Naive thymus-derived CD8-positive, alpha-beta T cell (primary cell): ENCODE results near the gene TLK2. TPM values are rescaled to one million over a fixed set of nuclear protein-coding genes. Genes with fewer than 3 reads are reported as not detected.

Experiments used
- ATAC-seq, 2 donors: fragments of 150-1000 bp; cut with Tn5 transposase in 1 of 2; sonication (Bioruptor Pico), chemical (Tn5 transposase) in 1 of 2; 1 replicate in 1 of 2; 2 replicates in 1 of 2; pipeline ENCODE4 v1.10.0; 2021; ENCODE audit warnings: mild to moderate bottlenecking in 2 of 2, moderate library complexity in 2 of 2
- POLR2A ChIA-PET: fragments of 350-600 bp; sonication (Branson Sonifier 250); formaldehyde crosslinking; loops from one replicate; lab custom pipeline; 2021; ENCODE audit warnings: antibody characterized with exemption; lab: Charles Lee
- DNase-seq, 10 donors: peaks; one replicate each; pipeline versions ENCODE4 v3.0.0 to v3.0.0-alpha.2; 2020 to 2022
- H3K27ac Mint-ChIP-seq, 10 donors: one replicate each; pipeline ENCODE4 v1.8.0; 2020 to 2022; ENCODE audit warnings: mild to moderate bottlenecking in 10 of 10, mixed read lengths in 10 of 10, moderate library complexity in 4 of 10, inconsistent platforms in 1 of 10
- H3K27me3 Mint-ChIP-seq, 5 donors: one replicate each; pipeline ENCODE4 v1.8.0; 2021 to 2022; ENCODE audit warnings: mixed read lengths in 5 of 5
- H3K36me3 Mint-ChIP-seq, 3 donors: one replicate each; pipeline ENCODE4 v1.8.0; 2020 to 2022; ENCODE audit warnings: mixed read lengths in 3 of 3, mild to moderate bottlenecking in 2 of 3, inconsistent platforms in 1 of 3
- H3K4me1 Mint-ChIP-seq, 4 donors: one replicate each; pipeline ENCODE4 v1.8.0; 2021 to 2022; ENCODE audit warnings: mixed read lengths in 4 of 4
- H3K4me3 Mint-ChIP-seq, 10 donors: one replicate each; pipeline ENCODE4 v1.8.0; 2020 to 2022; ENCODE audit warnings: mild to moderate bottlenecking in 10 of 10, mixed read lengths in 10 of 10, moderate library complexity in 6 of 10, inconsistent platforms in 1 of 10
- H3K9me3 Mint-ChIP-seq, 9 donors: one replicate each; pipeline ENCODE4 v1.8.0; 2020 to 2022; ENCODE audit warnings: mixed read lengths in 9 of 9, mild to moderate bottlenecking in 3 of 9, inconsistent platforms in 1 of 9, moderate library complexity in 1 of 9
- polyA plus RNA-seq, 3 donors: library from polyadenylated mRNA; unstranded; fragments of 300-500 nt; fragmentation: Illumina TruSeq; gene quantifications; one replicate each; pipeline ENCODE4 v1.2.3, GENCODE V29; 2021
- total RNA-seq, 8 experiments: library from RNA in 2 of 8; stranded (reverse) in 2 of 8; gene quantifications; one replicate each; pipeline ENCODE4 v1.2.3 and lab custom pipeline; 2021 to 2026

Gene TLK2
- total and polyA plus RNA-seq, 5 experiments from 2014 or later: 8.2 to 79.5 (median 12.0) TPM

GRCh38 chr17:62644487-62645173 lies 166.0 kb downstream of the TLK2 start:
- POLR2A ChIA-PET: interaction anchor here (0.6 kb wide), 1 partner anchor 50 kb away, joined by 4 read pairs; no protein-coding TSS in a partner anchor
- peaks cover 0 to 6% (median 0%) of the 10 kb centered on the region in 4 donors for H3K4me1 Mint-ChIP-seq
- H3K27ac Mint-ChIP-seq: peak overlapping the region in 1 of 10 donors; percentile 24
- H3K36me3 Mint-ChIP-seq: no peaks in the 10 kb centered on the region
- no peaks in the 10 kb centered on the region for H3K9me3 Mint-ChIP-seq
- no peak for ATAC-seq
- no peak for DNase-seq
- peaks cover 0 to 2% (median 0%) of the 10 kb centered on the region in 5 donors for H3K27me3 Mint-ChIP-seq
- H3K4me3 Mint-ChIP-seq: no peak overlapping the region

DNA sequence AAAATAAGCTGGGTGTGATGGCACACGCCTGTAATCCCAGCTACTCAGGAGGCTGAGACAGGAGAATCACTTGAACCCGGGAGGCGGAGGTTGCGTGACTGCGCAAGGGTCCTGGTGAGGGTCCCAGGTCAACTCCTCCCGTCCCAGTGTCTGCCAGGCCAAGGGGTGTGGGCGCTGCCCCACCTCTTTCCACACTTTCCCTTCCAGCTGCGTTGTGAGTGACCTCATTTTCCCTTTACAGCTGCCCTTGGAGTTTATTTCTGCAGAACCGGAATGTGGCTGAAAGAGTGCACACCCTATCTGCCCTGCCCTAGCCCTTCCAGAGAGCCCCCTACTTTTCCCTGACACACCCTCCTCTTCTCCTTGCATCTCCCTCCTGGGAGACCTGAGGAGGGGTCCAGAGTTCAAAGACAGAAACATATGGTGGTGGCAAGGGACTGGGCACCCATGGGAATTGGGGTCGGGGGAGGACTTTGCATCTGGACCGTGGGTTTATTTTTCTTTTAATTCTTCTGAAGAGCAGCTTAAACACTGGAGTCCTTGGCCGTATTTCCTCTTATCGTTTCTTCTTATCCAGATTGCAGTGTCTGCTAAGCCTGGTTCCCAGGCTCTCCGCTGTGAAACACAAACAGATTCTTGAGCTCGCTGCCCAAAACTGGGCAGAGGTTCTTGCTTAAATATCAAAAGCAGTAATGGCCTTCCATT lies 169.8 kb downstream of the TLK2 start:
- Mint-ChIP-seq H3K27ac (no peak overlapping the region), H3K9me3 (no peaks in the 10 kb centered on the region), H3K36me3 (no peaks in the 10 kb centered on the region), H3K4me3 (no peak overlapping the region), H3K4me1 (peaks cover 7 to 19% (median 14%) of the 10 kb centered on the region in 4 donors), H3K27me3 (no peaks in the 10 kb centered on the region)
- POLR2A ChIA-PET: no interaction called here
- DNase-seq: no peak
- no peak for ATAC-seq

GRCh38 chr17:62648956-62649294 lies 170.3 kb downstream of the TLK2 start:
- Mint-ChIP-seq H3K36me3 (no peaks in the 10 kb centered on the region), H3K27ac (peak overlapping the region in 1 of 10 donors; percentile 5), H3K27me3 (no peaks in the 10 kb centered on the region), H3K4me1 (peaks cover 7 to 22% (median 17%) of the 10 kb centered on the region in 4 donors), H3K9me3 (no peaks in the 10 kb centered on the region), H3K4me3 (no peak overlapping the region)
- ATAC-seq (no peak), DNase-seq (no peak)
- POLR2A ChIA-PET: no interaction called here

DNA sequence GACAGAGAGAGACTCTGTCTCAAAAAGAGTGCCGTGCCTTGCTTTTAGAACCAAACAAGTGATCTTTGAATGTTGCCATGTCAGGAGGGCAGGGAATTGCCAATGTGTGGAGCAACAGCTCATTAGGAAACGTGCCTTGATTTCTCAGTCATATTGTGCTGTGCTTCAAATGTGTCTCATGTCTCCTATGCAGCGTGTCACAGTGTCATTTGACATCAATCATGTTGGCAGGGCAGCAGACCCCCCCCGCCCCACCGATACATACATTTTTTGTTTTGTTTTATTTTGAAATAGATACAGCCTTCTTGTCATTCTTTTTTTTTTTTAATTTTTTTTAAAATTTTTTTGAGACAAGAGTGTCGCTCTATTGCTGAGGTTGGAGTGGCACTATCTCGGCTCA lies 170.9 kb downstream of the TLK2 start:
- Mint-ChIP-seq H3K27ac (no peak overlapping the region), H3K4me3 (no peak overlapping the region), H3K36me3 (no peaks in the 10 kb centered on the region), H3K9me3 (no peaks in the 10 kb centered on the region), H3K4me1 (peaks cover 8 to 22% (median 19%) of the 10 kb centered on the region in 4 donors), H3K27me3 (no peaks in the 10 kb centered on the region)
- POLR2A ChIA-PET: no interaction called here
- ATAC-seq: no peak
- no peak for DNase-seq

GRCh38 chr17:62650587-62650986 lies 172.0 kb downstream of the TLK2 start:
- H3K27ac Mint-ChIP-seq: peak overlapping the region in 3 of 10 donors; percentile 13 to 62 (median 40)
- POLR2A ChIA-PET: no interaction called here
- peaks cover 8 to 22% (median 19%) of the 10 kb centered on the region in 4 donors for H3K4me1 Mint-ChIP-seq
- no peaks in the 10 kb centered on the region for H3K9me3 Mint-ChIP-seq
- H3K4me3 Mint-ChIP-seq: peak overlapping the region in 3 of 10 donors; percentile 10 to 39 (median 11)
- DNase-seq (no peak), ATAC-seq (no peak)
- H3K27me3 Mint-ChIP-seq: no peaks in the 10 kb centered on the region
- no peaks in the 10 kb centered on the region for H3K36me3 Mint-ChIP-seq

DNA sequence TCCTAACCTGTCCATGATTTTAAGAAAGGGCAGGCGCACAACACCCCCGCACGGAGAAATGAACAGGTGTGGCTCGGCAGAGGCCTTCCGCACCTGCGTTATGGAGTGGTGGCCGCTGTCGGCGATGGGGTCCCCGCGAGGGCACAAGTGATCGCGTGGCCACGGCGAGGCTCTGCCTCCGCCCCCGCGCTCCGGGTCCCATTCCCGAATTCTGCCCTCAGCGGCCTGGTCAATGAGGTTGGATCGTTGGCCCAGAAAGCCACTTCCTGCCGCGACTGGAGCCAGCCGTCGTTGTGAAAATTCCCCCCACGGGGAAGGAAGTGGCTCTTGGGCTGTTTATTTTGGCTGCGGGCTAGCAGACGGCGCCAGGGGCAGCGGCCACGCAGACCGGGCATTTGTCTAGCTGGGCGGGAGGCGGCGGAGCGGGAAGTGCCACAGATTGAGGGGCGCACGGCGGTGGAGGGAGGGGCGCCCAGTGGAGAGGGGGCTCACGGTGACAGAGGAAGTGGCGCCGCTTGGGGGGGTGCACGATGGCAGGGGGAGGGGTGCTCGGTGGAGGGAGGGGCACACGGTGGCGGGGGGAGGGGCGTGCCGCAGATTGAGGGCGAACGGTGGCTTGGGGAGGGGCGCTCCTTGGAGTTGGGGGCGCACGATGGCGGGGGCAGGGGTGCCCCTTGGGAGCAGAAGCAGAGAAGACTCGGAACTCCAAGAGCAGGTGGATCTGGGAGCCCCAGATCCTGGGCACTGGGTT lies 173.8 kb downstream of the TLK2 start:
- POLR2A ChIA-PET: no interaction called here
- Mint-ChIP-seq H3K27me3 (no peaks in the 10 kb centered on the region), H3K4me1 (peaks cover 8 to 22% (median 19%) of the 10 kb centered on the region in 4 donors), H3K27ac (peak overlapping the region; percentile 84 to 95 (median 93)), H3K9me3 (no peaks in the 10 kb centered on the region), H3K36me3 (no peaks in the 10 kb centered on the region), H3K4me3 (peak overlapping the region; percentile 85 to 98 (median 90))
- DNase-seq (peak in 9 of 10 donors; percentile 14 to 71 (median 41)), ATAC-seq (peak; percentile 36 to 63)

DNA sequence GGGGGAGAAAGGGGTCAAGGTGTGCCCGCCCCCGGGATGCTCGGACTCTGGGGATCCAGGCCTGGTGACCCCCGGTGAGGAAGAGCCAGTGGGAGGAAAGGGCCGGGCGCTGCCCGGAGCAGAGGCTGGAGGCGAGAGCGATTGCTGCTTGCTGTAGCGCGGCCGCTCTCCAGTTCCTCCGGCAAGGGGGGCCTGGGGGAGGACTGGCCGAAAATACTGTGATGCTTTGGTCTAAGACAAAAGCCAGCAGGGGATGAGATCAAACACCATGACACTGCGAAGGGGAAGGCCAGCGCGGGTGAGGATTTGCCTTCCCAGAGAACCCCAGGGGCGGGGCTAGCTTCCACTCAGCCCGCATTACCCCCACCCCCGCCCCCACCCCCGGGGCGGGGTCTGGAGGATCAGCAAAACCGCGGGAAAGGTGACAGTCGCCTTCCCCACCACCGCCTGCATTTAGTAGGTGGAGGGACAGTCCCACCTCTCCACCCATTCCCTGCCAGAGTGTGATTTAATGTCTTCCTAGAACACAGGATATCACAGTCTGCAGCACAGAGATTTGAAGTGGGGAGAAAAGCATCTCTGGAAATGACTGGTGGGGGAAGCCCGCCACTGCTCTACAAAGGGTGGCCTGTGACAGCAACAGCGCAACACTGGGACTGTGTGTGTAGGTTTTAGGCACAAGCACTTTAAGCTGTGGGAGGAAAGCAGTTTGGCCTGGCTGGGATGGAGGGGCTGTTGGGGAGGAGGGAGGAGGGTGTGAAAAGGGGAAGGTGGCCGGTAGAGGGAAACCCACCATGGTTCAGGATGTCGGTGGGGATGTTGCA lies 174.6 kb downstream of the TLK2 start:
- POLR2A ChIA-PET: interaction anchor here (0.6 to 1.2 kb wide), 2 partner anchors 60 to 70 kb away, joined by 3 read pairs; no protein-coding TSS in a partner anchor
- H3K27ac Mint-ChIP-seq: peak overlapping the region; percentile 26 to 94 (median 88)
- no peaks in the 10 kb centered on the region for H3K36me3 Mint-ChIP-seq
- H3K27me3 Mint-ChIP-seq: no peaks in the 10 kb centered on the region
- DNase-seq (peak; percentile 22 to 71 (median 50)), ATAC-seq (peak; percentile 78 to 88)
- H3K9me3 Mint-ChIP-seq: no peaks in the 10 kb centered on the region
- peak overlapping the region; percentile 85 to 98 (median 90) for H3K4me3 Mint-ChIP-seq
- peaks cover 8 to 22% (median 19%) of the 10 kb centered on the region in 4 donors for H3K4me1 Mint-ChIP-seq

DNA sequence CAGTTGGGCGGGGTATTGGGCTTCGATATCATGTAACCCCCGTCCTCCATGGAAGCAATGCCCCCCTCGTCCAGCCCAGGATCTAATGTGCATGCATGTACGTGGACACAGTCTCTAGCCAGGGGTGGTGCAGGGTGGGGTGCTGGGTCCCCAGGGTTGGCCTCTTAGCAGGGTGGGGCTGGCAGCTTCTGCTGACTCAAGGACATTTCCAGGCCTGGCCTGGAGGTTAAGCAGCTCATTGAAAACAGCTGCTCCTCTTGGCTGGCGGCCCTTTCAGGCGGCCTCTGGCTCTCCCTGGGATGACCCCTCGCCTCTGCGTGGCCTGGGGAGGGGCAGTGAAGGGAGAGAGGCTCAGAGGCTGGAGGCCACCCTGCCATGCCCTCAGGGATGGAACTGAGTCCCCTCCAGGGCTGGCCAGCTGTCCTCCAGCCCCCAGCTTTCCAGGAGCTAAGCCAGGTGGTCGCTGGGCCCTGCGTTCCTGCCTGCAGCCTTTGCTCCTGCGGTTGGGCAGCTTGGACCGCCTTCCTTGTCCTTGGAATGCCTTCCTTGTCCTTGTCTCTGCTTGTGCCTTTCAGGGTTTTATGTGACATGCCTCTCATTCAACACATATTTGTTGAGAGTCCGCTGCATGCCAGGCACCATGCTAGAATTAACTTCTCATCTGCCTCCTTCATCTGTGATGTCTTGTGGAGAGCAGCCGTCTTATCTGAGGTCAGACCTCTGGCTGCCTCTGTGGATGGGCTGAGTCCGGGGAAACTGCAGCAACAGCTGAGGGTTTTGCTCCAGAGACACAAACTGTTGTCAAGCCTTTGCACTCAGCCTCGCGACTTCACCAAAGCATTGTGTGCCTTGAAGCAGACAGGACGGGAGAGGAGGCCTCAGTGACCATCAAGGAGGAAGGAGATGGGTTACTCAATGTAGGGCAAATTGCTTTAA lies 175.5 kb downstream of the TLK2 start:
- POLR2A ChIA-PET: interaction anchor here (0.6 to 1.2 kb wide), 2 partner anchors 61 to 69 kb away, joined by 3 read pairs; no protein-coding TSS in a partner anchor
- no peak for ATAC-seq
- H3K4me1 Mint-ChIP-seq: peaks cover 8 to 22% (median 19%) of the 10 kb centered on the region in 4 donors
- H3K27me3 Mint-ChIP-seq: peaks cover 0 to 1% (median 0%) of the 10 kb centered on the region in 5 donors
- no peaks in the 10 kb centered on the region for H3K36me3 Mint-ChIP-seq
- peak overlapping the region; percentile 85 to 98 (median 90) for H3K4me3 Mint-ChIP-seq
- no peak for DNase-seq
- peaks cover 0 to under 1% (median 0%) of the 10 kb centered on the region in 9 donors for H3K9me3 Mint-ChIP-seq
- H3K27ac Mint-ChIP-seq: peak overlapping the region in 9 of 10 donors; percentile 51 to 94 (median 90)

DNA sequence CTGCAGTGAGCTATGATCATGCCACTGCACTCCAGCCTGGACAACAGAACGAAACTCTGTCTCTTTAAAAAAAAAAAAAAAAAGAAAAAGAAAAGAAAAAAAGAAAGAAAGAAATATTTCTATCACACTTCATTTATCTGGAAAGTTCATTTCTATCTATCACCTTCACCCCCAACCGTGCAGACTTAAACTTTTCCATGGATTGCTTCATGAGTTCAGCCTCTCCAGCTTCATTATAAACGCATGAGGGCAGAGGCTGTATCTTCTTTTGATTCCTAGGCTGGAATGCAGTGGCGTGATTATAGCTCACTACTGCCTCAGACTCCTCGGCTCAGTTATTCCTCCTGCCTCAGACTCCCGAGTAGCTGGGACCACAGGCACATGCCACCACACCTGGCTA lies 177.0 kb downstream of the TLK2 start:
- DNase-seq (no peak), ATAC-seq (no peak)
- H3K27me3 Mint-ChIP-seq: peaks cover 0 to 1% (median 0%) of the 10 kb centered on the region in 5 donors
- peaks cover 0 to 3% (median 2%) of the 10 kb centered on the region in 3 donors for H3K36me3 Mint-ChIP-seq
- peak overlapping the region in 1 of 10 donors; percentile 2 for H3K27ac Mint-ChIP-seq
- H3K4me1 Mint-ChIP-seq: peaks cover 8 to 22% (median 19%) of the 10 kb centered on the region in 4 donors
- POLR2A ChIA-PET: interaction anchor here (0.7 to 0.8 kb wide), 2 partner anchors 311 to 1948 kb away, joined by 6 to 7 read pairs; no protein-coding TSS in a partner anchor
- peak overlapping the region in 1 of 10 donors; percentile 34 for H3K4me3 Mint-ChIP-seq
- H3K9me3 Mint-ChIP-seq: peaks cover 0 to 14% (median 3%) of the 10 kb centered on the region in 9 donors

DNA sequence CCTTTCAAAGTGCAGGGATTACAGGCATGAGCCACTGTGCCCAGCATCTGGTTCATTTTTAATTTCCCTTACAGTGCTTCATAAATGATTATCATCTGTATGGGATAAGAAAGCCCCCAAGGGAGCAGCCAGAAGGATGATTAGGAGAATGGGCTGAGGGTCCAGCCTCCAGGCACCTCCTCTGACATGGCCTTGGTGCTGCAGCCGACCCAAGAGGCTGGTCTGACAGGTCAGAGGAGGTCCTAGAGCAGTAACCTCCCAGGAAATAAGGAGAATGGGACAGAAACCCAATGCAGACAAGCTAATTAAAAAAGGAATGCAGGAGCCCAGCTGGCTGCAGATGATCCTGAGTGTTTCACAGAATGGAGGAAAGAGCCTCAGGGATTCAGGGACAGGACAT lies 177.8 kb downstream of the TLK2 start:
- DNase-seq (no peak), ATAC-seq (no peak)
- Mint-ChIP-seq H3K36me3 (peaks cover 0 to 9% (median 8%) of the 10 kb centered on the region in 3 donors), H3K27me3 (peaks cover 0 to 1% (median 0%) of the 10 kb centered on the region in 5 donors), H3K27ac (peak overlapping the region in 2 of 10 donors; percentile 29), H3K4me1 (peaks cover 8 to 22% (median 19%) of the 10 kb centered on the region in 4 donors), H3K4me3 (no peak overlapping the region), H3K9me3 (peaks cover 6 to 22% (median 8%) of the 10 kb centered on the region in 9 donors)
- POLR2A ChIA-PET: no interaction called here
